ENCODE results near the gene METTL17. TPM values are rescaled to one million over a fixed set of nuclear protein-coding genes. Genes with fewer than 3 reads are reported as not detected.
"Not testable (repeated sequence)": the region's sequence is repeated elsewhere in the genome, so short reads cannot be mapped to it uniquely, and the experiment has no call there.

Gene METTL17
- total RNA-seq, 1 donor from 2014 or later, result 34.4 TPM

GRCh38 chr14:20976291-20976690, 13.5 kb upstream of the METTL17 start:
- Mint-ChIP-seq H3K9me3 (ENCODE audit: low read depth) (no peaks in the 10 kb centered on the region), H3K27ac (ENCODE audit: unreplicated experiment) (no peak overlapping the region), H3K4me3 (ENCODE audit: unreplicated experiment) (no peak overlapping the region), H3K36me3 (ENCODE audit: low read depth) (no peaks in the 10 kb centered on the region), H3K27me3 (ENCODE audit: low read depth) (no peaks in the 10 kb centered on the region), H3K4me1 (ENCODE audit: low read depth) (peaks cover 38% of the 10 kb centered on the region)
- no peak for DNase-seq (ENCODE audit: low spot score)
- TF ChIP-seq CTCF (IDR thresholded peaks at IDR 0.05), result no peak

GRCh38 chr14:20978687-20979086, 11.1 kb upstream of the METTL17 start:
- Mint-ChIP-seq H3K27ac (ENCODE audit: unreplicated experiment) (no peak overlapping the region), H3K9me3 (ENCODE audit: low read depth) (no peaks in the 10 kb centered on the region), H3K4me1 (ENCODE audit: low read depth) (peaks cover 25% of the 10 kb centered on the region), H3K27me3 (ENCODE audit: low read depth) (no peaks in the 10 kb centered on the region), H3K4me3 (ENCODE audit: unreplicated experiment) (no peak overlapping the region), H3K36me3 (ENCODE audit: low read depth) (no peaks in the 10 kb centered on the region)
- DNase-seq (ENCODE audit: low spot score), result no peak
- TF ChIP-seq CTCF (IDR thresholded peaks at IDR 0.05), result no peak

- Mint-ChIP-seq H3K27ac (ENCODE audit: unreplicated experiment) (no peak overlapping the region), H3K36me3 (ENCODE audit: low read depth) (no peaks in the 10 kb centered on the region), H3K9me3 (ENCODE audit: low read depth) (no peaks in the 10 kb centered on the region), H3K4me1 (ENCODE audit: low read depth) (peaks cover 9% of the 10 kb centered on the region), H3K4me3 (ENCODE audit: unreplicated experiment) (no peak overlapping the region), H3K27me3 (ENCODE audit: low read depth) (no peaks in the 10 kb centered on the region)
- TF ChIP-seq CTCF (IDR thresholded peaks at IDR 0.05), result no peak
- DNase-seq (ENCODE audit: low spot score), result no peak
Observed at GRCh38 chr14:20980906-20981305, 8.9 kb upstream of the METTL17 start.

GRCh38 chr14:20982646-20983369, 7.0 kb upstream of the METTL17 start:
- no peak for DNase-seq (ENCODE audit: low spot score)
- H3K4me3 Mint-ChIP-seq (ENCODE audit: unreplicated experiment), result no peak overlapping the region
- H3K27me3 Mint-ChIP-seq (ENCODE audit: low read depth), result no peaks in the 10 kb centered on the region
- TF ChIP-seq CTCF (IDR thresholded peaks at IDR 0.05), result no peak
- no peaks in the 10 kb centered on the region for H3K36me3 Mint-ChIP-seq (ENCODE audit: low read depth)
- no peaks in the 10 kb centered on the region for H3K9me3 Mint-ChIP-seq (ENCODE audit: low read depth)
- peaks cover 21% of the 10 kb centered on the region for H3K4me1 Mint-ChIP-seq (ENCODE audit: low read depth)
- no peak overlapping the region for H3K27ac Mint-ChIP-seq (ENCODE audit: unreplicated experiment)

- not testable (repeated sequence) for H3K36me3 Mint-ChIP-seq (ENCODE audit: low read depth); H3K4me3 Mint-ChIP-seq (ENCODE audit: unreplicated experiment); DNase-seq (ENCODE audit: low spot score); H3K27me3 Mint-ChIP-seq (ENCODE audit: low read depth); H3K9me3 Mint-ChIP-seq (ENCODE audit: low read depth)
- peaks cover 44% of the 10 kb centered on the region for H3K4me1 Mint-ChIP-seq (ENCODE audit: low read depth)
- H3K27ac Mint-ChIP-seq (ENCODE audit: unreplicated experiment), result peak overlapping the region; percentile 94
Observed at GRCh38 chr14:20985650-20986049, 4.1 kb upstream of the METTL17 start.

- Mint-ChIP-seq H3K4me3 (ENCODE audit: unreplicated experiment) (no peak overlapping the region), H3K27me3 (ENCODE audit: low read depth) (no peaks in the 10 kb centered on the region), H3K27ac (ENCODE audit: unreplicated experiment) (peak overlapping the region; percentile 94), H3K36me3 (ENCODE audit: low read depth) (peaks cover 1% of the 10 kb centered on the region), H3K9me3 (ENCODE audit: low read depth) (no peaks in the 10 kb centered on the region), H3K4me1 (ENCODE audit: low read depth) (peaks cover 56% of the 10 kb centered on the region)
- TF ChIP-seq CTCF (IDR thresholded peaks at IDR 0.05), result no peak
- no peak for DNase-seq (ENCODE audit: low spot score)
Observed at GRCh38 chr14:20986811-20987210, 3.0 kb upstream of the METTL17 start.
